Measurements from ENCODE around the gene MATR3.

Gene MATR3

DNA sequence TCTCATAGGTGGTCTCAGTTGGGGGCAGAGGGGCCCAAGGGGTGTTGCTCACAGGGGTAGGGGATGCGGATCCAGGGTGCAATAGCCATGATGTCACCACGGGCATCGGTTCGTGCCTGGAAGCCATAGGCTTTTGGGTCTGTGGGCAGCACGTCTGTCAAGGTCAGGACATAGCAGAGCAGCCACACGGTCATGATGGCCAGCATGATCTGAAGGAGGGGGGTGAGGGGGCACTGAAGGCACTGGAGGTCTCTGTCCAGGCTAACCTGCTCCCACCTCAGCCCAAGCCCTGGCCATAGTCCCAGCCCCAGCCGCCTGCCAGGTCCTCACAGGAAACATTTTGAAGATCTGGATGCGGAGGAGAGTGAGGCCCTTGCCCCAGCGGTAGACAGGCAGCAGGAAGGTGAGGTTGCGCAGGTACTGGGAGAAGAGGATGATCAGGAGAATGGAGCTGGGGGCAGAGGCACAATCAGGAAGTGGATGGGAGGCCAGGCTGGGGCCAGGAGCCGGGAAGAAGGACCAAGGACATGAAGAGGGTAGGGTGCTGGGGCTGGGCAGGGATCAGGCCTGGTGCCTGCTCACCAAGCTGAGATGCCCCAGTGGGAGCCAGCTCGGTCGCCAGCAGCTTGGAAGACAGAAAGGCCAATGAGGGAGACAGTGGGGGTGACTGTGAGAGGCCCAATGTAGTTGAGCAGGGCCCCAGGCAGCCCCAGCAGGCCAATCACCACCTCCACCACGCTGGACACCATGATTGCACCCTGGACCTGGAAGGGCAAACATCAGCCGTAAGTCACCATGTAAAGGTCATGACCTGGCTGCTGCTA lies 86.3 kb downstream of the MATR3 start:
- Histone ChIP-seq H3K27me3 (ENCODE audit: insufficient read depth, poor library complexity, severe bottlenecking) (no peaks in the 10 kb centered on the region), H3K4me3 (ENCODE audit: severe bottlenecking) (no peak overlapping the region), H3K9me3 (ENCODE audit: severe bottlenecking) (no peaks in the 10 kb centered on the region), H3K27ac (ENCODE audit: poor library complexity, severe bottlenecking) (no peak overlapping the region), H3K4me1 (ENCODE audit: insufficient read depth, poor library complexity, severe bottlenecking) (peaks cover 3% of the 10 kb centered on the region), H3K36me3 (ENCODE audit: low read depth) (no peaks in the 10 kb centered on the region)
- peak; percentile 63 for DNase-seq (ENCODE audit: low spot score)
- no peak for ATAC-seq (ENCODE audit: low read depth)
- TF ChIP-seq, protein P1, sequence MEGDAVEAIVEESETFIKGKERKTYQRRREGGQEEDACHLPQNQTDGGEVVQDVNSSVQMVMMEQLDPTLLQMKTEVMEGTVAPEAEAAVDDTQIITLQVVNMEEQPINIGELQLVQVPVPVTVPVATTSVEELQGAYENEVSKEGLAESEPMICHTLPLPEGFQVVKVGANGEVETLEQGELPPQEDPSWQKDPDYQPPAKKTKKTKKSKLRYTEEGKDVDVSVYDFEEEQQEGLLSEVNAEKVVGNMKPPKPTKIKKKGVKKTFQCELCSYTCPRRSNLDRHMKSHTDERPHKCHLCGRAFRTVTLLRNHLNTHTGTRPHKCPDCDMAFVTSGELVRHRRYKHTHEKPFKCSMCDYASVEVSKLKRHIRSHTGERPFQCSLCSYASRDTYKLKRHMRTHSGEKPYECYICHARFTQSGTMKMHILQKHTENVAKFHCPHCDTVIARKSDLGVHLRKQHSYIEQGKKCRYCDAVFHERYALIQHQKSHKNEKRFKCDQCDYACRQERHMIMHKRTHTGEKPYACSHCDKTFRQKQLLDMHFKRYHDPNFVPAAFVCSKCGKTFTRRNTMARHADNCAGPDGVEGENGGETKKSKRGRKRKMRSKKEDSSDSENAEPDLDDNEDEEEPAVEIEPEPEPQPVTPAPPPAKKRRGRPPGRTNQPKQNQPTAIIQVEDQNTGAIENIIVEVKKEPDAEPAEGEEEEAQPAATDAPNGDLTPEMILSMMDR (IDR thresholded peaks at IDR 0.05; ENCODE audit: poor library complexity, severe bottlenecking), result no peak
